ENCODE measurements around the gene FUT3. TPM values are rescaled to one million over a fixed set of nuclear protein-coding genes. Genes with fewer than 3 reads are reported as not detected.

The FUT3 gene
- total RNA-seq, 4 donors from 2014 or later = 0.90 TPM; not detected in 3

DNA sequence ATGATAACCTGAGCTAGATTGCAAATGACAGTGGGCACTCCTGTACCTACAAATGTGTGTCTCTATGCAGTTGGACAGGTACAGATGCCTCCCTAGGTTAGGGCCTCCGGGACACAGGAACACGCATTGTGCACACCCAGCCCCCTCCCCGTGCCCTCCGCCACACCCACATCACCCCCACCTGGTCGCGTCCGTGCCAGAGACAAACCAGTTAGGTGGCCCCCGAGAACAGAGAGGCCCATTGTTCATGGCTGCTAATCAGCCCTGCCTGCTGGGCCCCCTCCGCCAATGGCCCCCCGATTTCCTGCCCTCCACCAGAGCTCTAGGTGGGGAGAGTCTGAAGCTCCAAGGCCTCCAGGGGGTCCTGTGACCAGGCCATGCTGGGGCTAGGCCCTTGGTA, 32.7 kb downstream of the FUT3 start:
- peaks cover 0 to 56% of the 10 kb centered on the region in 2 donors for H3K27me3 ChIP-seq
- no peak overlapping the region for H3K4me3 ChIP-seq
- H3K27ac ChIP-seq = no peak overlapping the region
- H3K4me1 ChIP-seq = no peaks in the 10 kb centered on the region
- no peak for TF ChIP-seq EP300 (IDR thresholded peaks at IDR 0.05)
- TF ChIP-seq POLR2A (IDR thresholded peaks at IDR 0.05) = no peak
- TF ChIP-seq, protein P1, sequence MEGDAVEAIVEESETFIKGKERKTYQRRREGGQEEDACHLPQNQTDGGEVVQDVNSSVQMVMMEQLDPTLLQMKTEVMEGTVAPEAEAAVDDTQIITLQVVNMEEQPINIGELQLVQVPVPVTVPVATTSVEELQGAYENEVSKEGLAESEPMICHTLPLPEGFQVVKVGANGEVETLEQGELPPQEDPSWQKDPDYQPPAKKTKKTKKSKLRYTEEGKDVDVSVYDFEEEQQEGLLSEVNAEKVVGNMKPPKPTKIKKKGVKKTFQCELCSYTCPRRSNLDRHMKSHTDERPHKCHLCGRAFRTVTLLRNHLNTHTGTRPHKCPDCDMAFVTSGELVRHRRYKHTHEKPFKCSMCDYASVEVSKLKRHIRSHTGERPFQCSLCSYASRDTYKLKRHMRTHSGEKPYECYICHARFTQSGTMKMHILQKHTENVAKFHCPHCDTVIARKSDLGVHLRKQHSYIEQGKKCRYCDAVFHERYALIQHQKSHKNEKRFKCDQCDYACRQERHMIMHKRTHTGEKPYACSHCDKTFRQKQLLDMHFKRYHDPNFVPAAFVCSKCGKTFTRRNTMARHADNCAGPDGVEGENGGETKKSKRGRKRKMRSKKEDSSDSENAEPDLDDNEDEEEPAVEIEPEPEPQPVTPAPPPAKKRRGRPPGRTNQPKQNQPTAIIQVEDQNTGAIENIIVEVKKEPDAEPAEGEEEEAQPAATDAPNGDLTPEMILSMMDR (IDR thresholded peaks at IDR 0.05) = no peak
- WGBS, 2 donors = 36 to 58% methylated on average over 8 to 10 of the region's 10 CpGs
- H3K9me3 ChIP-seq = no peaks in the 10 kb centered on the region
- no peaks in the 10 kb centered on the region for H3K36me3 ChIP-seq
- DNase-seq (ENCODE audit: low spot score in 2 of 2) = no peak

DNA sequence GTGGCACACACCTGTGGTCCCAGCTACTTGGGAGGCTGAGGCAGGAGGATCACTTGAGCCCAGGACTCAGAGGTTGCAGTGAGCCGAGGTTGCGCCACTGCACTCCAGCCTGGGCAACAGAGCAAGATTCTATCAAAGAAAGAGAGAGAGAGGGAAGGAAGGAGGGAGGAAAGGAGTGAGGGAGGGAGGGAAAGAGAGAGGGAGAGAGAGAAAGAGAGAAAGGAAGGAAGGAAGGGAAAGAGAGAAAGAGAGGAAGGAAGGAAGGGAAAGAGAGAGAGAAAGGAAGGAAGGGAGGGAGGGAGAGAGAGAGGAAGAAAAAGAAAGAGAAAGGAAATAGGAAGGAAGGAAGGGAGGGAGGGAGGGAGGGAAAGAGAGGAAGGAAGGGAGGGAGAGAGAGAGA, 34.0 kb downstream of the FUT3 start:
- TF ChIP-seq EP300 (IDR thresholded peaks at IDR 0.05) = no peak
- no peak for TF ChIP-seq POLR2A (IDR thresholded peaks at IDR 0.05)
- TF ChIP-seq, protein P1 (IDR thresholded peaks at IDR 0.05) = no peak
- H3K4me3 ChIP-seq = no peak overlapping the region
- H3K4me1 ChIP-seq = no peaks in the 10 kb centered on the region
- no peak overlapping the region for H3K27ac ChIP-seq
- H3K36me3 ChIP-seq = no peaks in the 10 kb centered on the region
- DNase-seq (ENCODE audit: low spot score in 2 of 2) = no peak
- no peaks in the 10 kb centered on the region for H3K9me3 ChIP-seq
- H3K27me3 ChIP-seq = peaks cover 0 to 50% of the 10 kb centered on the region in 2 donors
- 80 to 88% methylated on average over 2 of the region's 2 CpGs for WGBS, 2 donors

DNA sequence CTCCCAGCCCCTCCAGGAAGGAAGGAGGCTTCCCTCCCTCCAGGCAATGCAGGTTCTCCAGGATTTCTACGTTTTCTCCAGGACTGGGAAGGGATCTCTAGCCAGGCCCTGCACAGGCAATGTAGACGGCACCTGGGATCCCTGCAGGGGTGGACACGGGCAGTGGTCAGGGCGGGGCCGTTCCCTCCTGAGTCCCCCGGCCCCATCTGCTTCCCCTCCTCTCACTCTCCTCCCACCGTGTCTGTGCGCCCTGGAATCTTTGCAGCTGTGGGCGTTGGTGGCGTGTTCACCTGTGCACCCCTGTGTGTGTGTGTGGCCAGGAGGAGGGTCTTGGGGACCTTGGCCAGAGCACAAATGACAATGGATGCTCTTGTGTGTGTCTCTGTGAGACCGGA, 36.4 kb downstream of the FUT3 start:
- Histone ChIP-seq H3K27me3 (peaks cover 0 to 46% of the 10 kb centered on the region in 2 donors), H3K9me3 (no peaks in the 10 kb centered on the region), H3K27ac (no peak overlapping the region), H3K4me3 (no peak overlapping the region), H3K4me1 (no peaks in the 10 kb centered on the region), H3K36me3 (no peaks in the 10 kb centered on the region)
- DNase-seq (ENCODE audit: low spot score in 2 of 2) = no peak
- WGBS, 2 donors = 44 to 55% methylated on average over 11 of the region's 11 CpGs
- TF ChIP-seq POLR2A (IDR thresholded peaks at IDR 0.05) = no peak
- no peak for TF ChIP-seq EP300 (IDR thresholded peaks at IDR 0.05)
- TF ChIP-seq, protein P1 (IDR thresholded peaks at IDR 0.05) = no peak

DNA sequence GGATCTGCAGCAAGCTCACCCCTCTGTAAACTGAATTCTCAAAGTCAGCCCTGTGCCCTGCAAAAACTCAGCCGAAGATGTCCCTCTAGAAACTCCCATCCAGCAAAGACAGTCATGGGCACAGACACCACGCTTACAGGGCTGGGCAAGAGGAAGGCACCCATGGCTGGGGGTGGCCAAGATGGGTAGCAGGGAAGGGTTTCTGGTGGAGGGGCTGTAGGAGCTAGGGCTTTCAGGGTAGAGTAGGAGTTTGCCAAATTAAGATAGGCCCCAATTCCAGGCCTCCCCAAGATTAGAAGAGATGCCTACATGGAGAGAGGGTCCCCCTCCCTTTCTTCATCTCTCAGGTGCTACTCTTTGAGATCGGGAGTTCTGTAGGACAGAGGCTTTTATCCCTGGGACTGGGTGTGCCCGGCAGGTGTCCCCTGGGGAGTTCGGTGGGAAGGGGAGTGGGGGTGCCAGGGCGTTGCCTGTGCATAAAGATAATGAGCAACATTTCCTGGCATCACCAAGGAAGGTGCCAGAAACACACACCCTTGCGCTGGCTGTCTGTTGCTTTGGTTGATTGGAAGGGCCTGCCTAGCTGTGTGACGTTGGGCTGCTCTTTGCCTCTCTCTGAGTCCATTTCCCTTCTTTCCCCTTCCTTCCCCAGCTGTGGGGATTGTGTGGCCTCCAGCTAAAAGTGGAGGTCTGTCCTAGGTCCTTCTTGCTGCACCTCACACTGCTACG, 37.0 kb downstream of the FUT3 start:
- no peaks in the 10 kb centered on the region for H3K36me3 ChIP-seq
- H3K27ac ChIP-seq = no peak overlapping the region
- WGBS, 2 donors = 74 to 76% methylated on average over 9 of the region's 9 CpGs
- no peaks in the 10 kb centered on the region for H3K4me1 ChIP-seq
- no peak for DNase-seq (ENCODE audit: low spot score in 2 of 2)
- H3K4me3 ChIP-seq = no peak overlapping the region
- H3K27me3 ChIP-seq = peaks cover 0 to 41% of the 10 kb centered on the region in 2 donors
- H3K9me3 ChIP-seq = no peaks in the 10 kb centered on the region
- TF ChIP-seq, protein P1 (IDR thresholded peaks at IDR 0.05) = no peak
- TF ChIP-seq EP300 (IDR thresholded peaks at IDR 0.05) = no peak
- no peak for TF ChIP-seq POLR2A (IDR thresholded peaks at IDR 0.05)

DNA sequence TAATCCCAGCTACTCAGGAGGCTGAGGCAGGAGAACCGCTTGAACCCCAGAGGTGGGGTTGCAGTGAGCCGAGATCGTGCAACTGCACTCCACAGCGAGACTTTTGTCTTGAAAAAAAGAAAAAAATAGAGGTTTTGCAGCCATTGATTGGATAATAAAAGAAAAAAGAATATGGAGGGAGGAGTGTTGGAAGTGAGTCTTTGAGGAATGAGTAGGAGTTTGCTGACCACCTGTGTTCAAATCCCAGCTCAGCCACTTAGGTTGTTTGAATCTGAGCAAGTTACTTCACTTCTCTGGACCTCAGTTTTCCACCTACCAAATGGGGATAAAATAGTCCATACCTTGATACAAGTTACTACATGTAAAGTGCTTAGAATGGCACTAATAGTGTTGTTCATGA, 40.1 kb downstream of the FUT3 start:
- DNase-seq (ENCODE audit: low spot score in 2 of 2) = no peak
- H3K36me3 ChIP-seq = no peaks in the 10 kb centered on the region
- TF ChIP-seq, protein P1 (IDR thresholded peaks at IDR 0.05) = no peak
- TF ChIP-seq EP300 (IDR thresholded peaks at IDR 0.05) = no peak
- no peak for TF ChIP-seq POLR2A (IDR thresholded peaks at IDR 0.05)
- peaks cover 0 to 28% of the 10 kb centered on the region in 2 donors for H3K27me3 ChIP-seq
- no peaks in the 10 kb centered on the region for H3K9me3 ChIP-seq
- no peaks in the 10 kb centered on the region for H3K4me1 ChIP-seq
- H3K4me3 ChIP-seq = no peak overlapping the region
- no peak overlapping the region for H3K27ac ChIP-seq
- WGBS, 2 donors = 80 to 88% methylated on average over 4 of the region's 4 CpGs

Data from tibial nerve (tissue), 4 donors.